ENCODE data around the gene RCAN2. TPM values are rescaled to one million over a fixed set of nuclear protein-coding genes. Genes with fewer than 3 reads are reported as not detected.

Gene RCAN2
- total RNA-seq, 6 donors from 2014 or later, result 4.8 to 14.6 (median 9.1) TPM

DNA sequence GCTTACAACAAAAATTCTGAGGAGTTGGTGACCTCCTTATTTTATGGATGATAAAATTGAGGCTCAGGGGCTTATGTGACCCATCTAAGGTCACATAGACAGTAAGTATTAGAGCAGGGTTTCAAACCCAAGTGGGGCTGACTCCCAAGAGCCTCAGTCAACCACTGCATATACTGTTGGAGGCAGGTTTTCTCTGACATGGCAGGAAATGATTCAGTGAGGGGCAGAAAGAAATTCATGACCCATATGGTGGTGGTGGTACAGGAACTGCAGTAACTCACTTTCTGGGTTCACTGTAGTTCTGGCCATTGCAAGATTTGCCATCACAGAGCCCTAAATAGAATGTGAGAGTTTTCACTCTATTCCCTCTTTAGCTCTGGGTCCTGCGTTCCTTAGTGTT is 188.4 kb downstream of the RCAN2 start:
- ATAC-seq (ENCODE audit: low FRiP score in 2 of 2) (no peak), DNase-seq (no peak)
- no peaks in the 10 kb centered on the region for H3K27me3 ChIP-seq
- H3K36me3 ChIP-seq, result no peaks in the 10 kb centered on the region
- H3K4me3 ChIP-seq, result no peak overlapping the region
- H3K27ac ChIP-seq, result no peak overlapping the region
- no peaks in the 10 kb centered on the region for H3K9me3 ChIP-seq
- no peak for TF ChIP-seq EP300 (IDR thresholded peaks at IDR 0.05)
- H3K4me1 ChIP-seq, result no peaks in the 10 kb centered on the region
- WGBS, 2 donors, result 91 to 93% methylated on average over 1 of the region's 1 CpG

DNA sequence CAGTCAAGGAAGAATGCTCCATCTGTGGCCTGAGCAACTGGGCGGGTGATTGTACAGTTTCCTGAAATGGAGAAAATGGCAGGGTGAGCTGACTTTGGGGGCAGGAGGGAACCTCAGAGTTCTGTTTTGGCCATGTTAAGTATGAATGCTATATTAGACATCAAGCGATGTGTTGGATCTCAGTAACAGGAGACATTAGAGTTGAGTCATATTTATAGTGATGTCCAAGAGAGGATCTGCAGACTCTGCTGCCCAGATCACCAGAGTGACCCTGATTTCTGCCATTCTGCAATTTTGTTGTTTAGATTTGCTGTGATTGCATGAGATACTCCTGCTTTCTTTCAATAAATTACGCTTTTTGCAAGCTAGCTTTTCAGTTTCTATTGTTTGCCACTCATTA is 189.1 kb downstream of the RCAN2 start:
- Histone ChIP-seq H3K4me1 (no peaks in the 10 kb centered on the region), H3K27ac (no peak overlapping the region), H3K27me3 (no peaks in the 10 kb centered on the region), H3K36me3 (no peaks in the 10 kb centered on the region), H3K4me3 (no peak overlapping the region), H3K9me3 (no peaks in the 10 kb centered on the region)
- TF ChIP-seq, protein P1, sequence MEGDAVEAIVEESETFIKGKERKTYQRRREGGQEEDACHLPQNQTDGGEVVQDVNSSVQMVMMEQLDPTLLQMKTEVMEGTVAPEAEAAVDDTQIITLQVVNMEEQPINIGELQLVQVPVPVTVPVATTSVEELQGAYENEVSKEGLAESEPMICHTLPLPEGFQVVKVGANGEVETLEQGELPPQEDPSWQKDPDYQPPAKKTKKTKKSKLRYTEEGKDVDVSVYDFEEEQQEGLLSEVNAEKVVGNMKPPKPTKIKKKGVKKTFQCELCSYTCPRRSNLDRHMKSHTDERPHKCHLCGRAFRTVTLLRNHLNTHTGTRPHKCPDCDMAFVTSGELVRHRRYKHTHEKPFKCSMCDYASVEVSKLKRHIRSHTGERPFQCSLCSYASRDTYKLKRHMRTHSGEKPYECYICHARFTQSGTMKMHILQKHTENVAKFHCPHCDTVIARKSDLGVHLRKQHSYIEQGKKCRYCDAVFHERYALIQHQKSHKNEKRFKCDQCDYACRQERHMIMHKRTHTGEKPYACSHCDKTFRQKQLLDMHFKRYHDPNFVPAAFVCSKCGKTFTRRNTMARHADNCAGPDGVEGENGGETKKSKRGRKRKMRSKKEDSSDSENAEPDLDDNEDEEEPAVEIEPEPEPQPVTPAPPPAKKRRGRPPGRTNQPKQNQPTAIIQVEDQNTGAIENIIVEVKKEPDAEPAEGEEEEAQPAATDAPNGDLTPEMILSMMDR (IDR thresholded peaks at IDR 0.05), result no peak
- TF ChIP-seq EP300 (IDR thresholded peaks at IDR 0.05) (no peak), POLR2A (IDR thresholded peaks at IDR 0.05) (no peak), POLR2AphosphoS5 (IDR thresholded peaks at IDR 0.05) (no peak)
- 88 to 92% methylated on average over 3 of the region's 3 CpGs for WGBS, 2 donors
- ATAC-seq (ENCODE audit: low FRiP score in 2 of 2) (no peak), DNase-seq (no peak)

DNA sequence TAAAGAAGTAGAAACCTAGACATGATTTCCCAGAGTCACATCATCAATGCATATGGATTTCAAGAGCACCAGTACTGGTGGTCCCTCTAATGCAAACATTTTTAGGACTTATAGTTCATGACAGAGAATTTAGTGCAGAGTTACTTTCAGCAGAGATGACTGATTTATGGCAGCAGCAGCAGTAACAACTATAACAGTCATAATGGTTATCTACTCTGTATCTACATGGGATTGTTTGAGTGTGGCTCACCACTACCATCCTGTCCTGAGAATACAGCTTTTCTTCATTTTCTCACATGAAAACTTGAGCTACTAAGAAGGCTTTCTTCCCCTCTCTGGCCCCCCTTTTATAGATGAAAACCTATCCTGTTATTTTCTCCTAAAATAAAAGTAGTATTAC is 192.0 kb downstream of the RCAN2 start:
- Histone ChIP-seq H3K4me1 (no peaks in the 10 kb centered on the region), H3K27ac (no peak overlapping the region), H3K36me3 (no peaks in the 10 kb centered on the region), H3K4me3 (no peak overlapping the region), H3K27me3 (no peaks in the 10 kb centered on the region), H3K9me3 (no peaks in the 10 kb centered on the region)
- no peak for DNase-seq
- ATAC-seq (ENCODE audit: low FRiP score in 2 of 2), result no peak
- TF ChIP-seq POLR2AphosphoS5 (IDR thresholded peaks at IDR 0.05) (no peak), POLR2A (IDR thresholded peaks at IDR 0.05) (no peak), EP300 (IDR thresholded peaks at IDR 0.05) (no peak)
- TF ChIP-seq, protein P1 (IDR thresholded peaks at IDR 0.05), result no peak

DNA sequence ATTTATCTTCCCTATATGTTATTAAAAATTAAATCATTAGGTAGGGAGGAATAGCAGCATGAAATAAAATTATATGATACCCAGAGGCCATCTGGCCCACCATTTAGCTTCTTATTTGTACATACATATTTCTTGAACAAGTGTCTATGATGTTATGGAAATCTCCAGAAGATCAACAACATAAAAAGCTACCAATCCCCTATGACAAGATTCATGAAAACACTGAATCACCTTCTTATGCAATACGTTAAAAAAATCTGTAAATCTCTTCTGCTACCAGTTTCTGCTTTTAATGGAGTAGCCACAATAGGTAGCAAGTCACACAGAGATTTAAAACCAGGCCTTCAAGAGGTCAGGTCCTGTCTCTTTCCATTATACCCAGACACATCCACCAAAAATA is 194.7 kb downstream of the RCAN2 start:
- Histone ChIP-seq H3K27me3 (no peaks in the 10 kb centered on the region), H3K36me3 (no peaks in the 10 kb centered on the region), H3K4me1 (no peaks in the 10 kb centered on the region), H3K9me3 (no peaks in the 10 kb centered on the region), H3K4me3 (no peak overlapping the region), H3K27ac (no peak overlapping the region)
- ATAC-seq (ENCODE audit: low FRiP score in 2 of 2) (no peak), DNase-seq (no peak)
- TF ChIP-seq POLR2AphosphoS5 (IDR thresholded peaks at IDR 0.05) (no peak), EP300 (IDR thresholded peaks at IDR 0.05) (no peak), POLR2A (IDR thresholded peaks at IDR 0.05) (no peak)
- TF ChIP-seq, protein P1 (IDR thresholded peaks at IDR 0.05), result no peak
- 23 to 38% methylated on average over 1 of the region's 1 CpG for WGBS, 2 donors

DNA sequence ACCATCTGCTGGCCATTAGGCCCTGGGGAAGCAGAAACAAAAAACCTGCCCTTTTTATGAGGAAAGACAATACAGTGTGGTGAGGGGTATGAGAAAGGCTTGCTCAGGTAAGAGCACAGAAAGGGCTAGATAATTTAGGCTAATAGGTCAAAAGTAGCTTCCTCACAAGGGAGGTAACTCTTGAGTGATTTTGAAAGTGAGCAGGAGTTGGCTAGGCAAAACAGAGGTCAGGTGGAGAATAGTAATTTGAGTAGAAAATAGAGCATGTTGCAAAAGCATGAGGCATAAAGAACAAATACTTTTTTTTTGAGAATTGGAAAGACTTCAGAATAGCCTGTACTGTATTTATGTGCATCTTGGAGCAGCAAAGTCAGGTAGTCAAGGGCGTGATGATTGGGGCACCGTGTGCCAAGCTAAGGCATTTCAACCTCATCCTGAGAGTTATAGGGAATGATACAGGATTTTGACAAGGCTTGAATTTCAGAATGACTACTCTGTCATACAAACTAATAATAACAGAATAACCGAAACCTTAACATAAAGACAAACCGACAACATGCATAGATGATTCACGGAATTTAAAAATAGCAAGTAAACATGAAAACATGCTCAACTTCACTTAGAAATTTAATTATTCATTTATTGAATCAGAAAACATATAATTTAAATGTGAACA is 197.5 kb downstream of the RCAN2 start:
- H3K27me3 ChIP-seq, result no peaks in the 10 kb centered on the region
- ATAC-seq (ENCODE audit: low FRiP score in 2 of 2), result no peak
- TF ChIP-seq POLR2AphosphoS5 (IDR thresholded peaks at IDR 0.05), result no peak
- TF ChIP-seq, protein P1 (IDR thresholded peaks at IDR 0.05), result no peak
- no peak for TF ChIP-seq EP300 (IDR thresholded peaks at IDR 0.05)
- no peak for TF ChIP-seq POLR2A (IDR thresholded peaks at IDR 0.05)
- DNase-seq, result no peak
- 93 to 95% methylated on average over 5 of the region's 5 CpGs for WGBS, 2 donors
- no peak overlapping the region for H3K27ac ChIP-seq
- H3K4me1 ChIP-seq, result no peaks in the 10 kb centered on the region
- no peaks in the 10 kb centered on the region for H3K9me3 ChIP-seq
- H3K36me3 ChIP-seq, result no peaks in the 10 kb centered on the region
- no peak overlapping the region for H3K4me3 ChIP-seq

All from upper lobe of left lung (tissue), 6 donors.